ENCODE measurements around the gene NLRP1.

GRCh38 chr17:5557990-5558389, 26.3 kb downstream of the NLRP1 start:
- TF ChIP-seq CTCF (conservative IDR thresholded peaks at IDR 0.05; ENCODE audit: low read length) (no peak), EZH2phosphoT487 (IDR thresholded peaks at IDR 0.05; ENCODE audit: borderline replicate concordance) (no peak)

Measured in Loucy (cell line).